HG03342 (cell line): ENCODE measurements around the gene VASH2.
"Not testable (repeated sequence)": the region's sequence is repeated elsewhere in the genome, so short reads cannot be mapped to it uniquely, and the experiment has no call there.

Experiments
- ATAC-seq: cut with Tn5 transposase; IDR thresholded peaks from one replicate; pipeline ENCODE4 v1.9.1; 2021; ENCODE audit warnings: mild to moderate bottlenecking, moderate library complexity; ENCODE audit not compliant: unreplicated experiment

Gene VASH2

GRCh38 chr1:213017447-213018273, 67.3 kb downstream of the VASH2 start:
- no peak for ATAC-seq

GRCh38 chr1:213019450-213019849, 69.1 kb downstream of the VASH2 start:
- no peak for ATAC-seq

- no peak for ATAC-seq
Observed at GRCh38 chr1:213020016-213020415, 69.7 kb downstream of the VASH2 start.

- ATAC-seq, result not testable (repeated sequence)
Observed at GRCh38 chr1:213027024-213027423, 76.7 kb downstream of the VASH2 start.

- no peak for ATAC-seq
Observed at GRCh38 chr1:213032651-213033050, 82.3 kb downstream of the VASH2 start.

- no peak for ATAC-seq
Observed at GRCh38 chr1:213034713-213035112, 84.4 kb downstream of the VASH2 start.

- no peak for ATAC-seq
Observed at GRCh38 chr1:213035573-213035972, 85.2 kb downstream of the VASH2 start.
